NCI-H2227 (cell line): ENCODE measurements around the gene PLA2G2F.
"Not testable (repeated sequence)": the region's sequence is repeated elsewhere in the genome, so short reads cannot be mapped to it uniquely, and the experiment has no call there.

Source experiments
- DNase-seq: peaks from one replicate; lab custom pipeline; 2025; ENCODE audit not compliant: unreplicated experiment; lab: John Stamatoyannopoulos, UW

The PLA2G2F gene

DNA sequence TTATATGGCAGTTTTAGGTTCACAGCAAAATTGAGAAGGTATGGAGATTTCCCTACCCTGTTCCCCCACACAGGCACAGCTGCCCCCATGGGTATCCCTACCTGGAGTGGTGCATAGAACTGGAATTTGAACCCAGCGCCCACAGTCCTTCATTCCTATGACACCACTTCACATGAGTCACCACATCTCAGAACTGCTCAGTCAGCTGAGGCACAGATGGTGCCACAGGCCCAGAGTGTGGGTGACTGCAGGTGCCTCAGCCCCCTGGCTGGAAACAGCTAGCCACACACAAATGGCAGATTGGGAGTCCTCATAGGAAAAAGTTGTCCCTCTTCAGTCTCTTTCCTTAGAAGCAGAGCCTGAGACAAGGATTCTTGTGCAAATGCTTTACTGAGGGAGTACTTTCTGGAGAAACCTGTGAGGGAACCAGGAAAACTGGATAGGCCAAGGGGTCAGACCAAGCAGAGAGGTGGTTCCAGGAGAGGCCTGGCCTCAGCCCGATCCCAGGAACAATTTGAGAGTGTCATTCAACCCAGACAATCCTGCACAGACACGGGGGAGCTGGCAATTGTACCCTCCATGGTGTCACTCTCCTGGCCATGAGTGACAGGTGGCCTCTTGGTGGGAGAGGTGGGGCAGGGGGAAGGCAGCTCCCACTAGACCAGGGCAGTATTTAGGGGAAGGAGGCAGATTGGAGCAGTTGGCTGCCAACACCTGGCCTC is 26.7 kb upstream of the PLA2G2F start:
- no peak for DNase-seq

DNA sequence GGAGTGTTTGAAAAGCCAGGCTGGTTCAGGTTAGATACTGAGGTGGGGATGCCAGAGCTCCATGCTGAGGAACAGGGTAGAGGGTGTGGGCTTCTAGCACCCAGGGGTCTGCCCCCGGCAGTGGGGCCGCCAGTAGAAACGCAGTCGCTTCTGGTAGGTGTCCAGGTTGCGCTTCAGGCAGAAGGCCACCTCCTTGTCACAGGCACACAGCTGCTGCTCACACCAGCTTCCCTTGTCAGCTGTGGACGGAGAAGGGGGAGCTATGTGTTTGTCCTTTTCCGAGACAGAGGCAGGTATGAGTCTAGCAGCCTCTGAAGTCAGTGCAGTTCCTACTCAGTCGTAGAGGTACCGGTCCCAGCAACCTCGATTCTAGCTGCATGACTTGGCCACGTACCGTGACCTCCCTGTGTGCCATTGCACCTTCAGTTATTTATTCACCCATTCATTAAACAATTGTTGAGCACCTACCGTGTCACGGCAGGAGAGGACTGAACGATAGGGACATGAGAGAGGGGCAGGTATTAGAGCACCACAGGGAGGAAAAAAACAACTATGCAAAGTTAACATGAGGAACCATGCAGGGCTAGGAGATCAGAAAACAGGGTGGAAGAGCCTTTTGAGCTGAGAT is 25.0 kb upstream of the PLA2G2F start:
- DNase-seq = no peak

DNA sequence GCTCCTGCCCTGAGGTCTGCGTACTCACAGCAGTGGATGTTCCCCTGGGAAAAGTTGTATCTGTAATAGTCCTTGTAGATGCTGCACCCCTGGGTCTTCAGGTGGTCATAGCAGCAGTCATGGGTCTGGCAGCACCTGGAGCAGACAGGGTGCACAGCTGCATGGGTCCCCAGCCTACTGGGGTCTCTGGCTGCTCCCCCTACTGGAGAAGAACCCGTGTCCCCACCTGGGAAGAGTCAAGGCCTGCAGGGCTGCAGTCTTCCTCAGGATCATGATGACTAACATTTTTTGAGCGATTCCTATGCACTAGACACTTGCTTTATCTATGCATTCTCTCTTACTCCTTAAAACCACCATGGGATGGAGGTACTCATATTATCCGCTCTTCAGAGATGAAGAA is 23.6 kb upstream of the PLA2G2F start:
- DNase-seq = no peak

DNA sequence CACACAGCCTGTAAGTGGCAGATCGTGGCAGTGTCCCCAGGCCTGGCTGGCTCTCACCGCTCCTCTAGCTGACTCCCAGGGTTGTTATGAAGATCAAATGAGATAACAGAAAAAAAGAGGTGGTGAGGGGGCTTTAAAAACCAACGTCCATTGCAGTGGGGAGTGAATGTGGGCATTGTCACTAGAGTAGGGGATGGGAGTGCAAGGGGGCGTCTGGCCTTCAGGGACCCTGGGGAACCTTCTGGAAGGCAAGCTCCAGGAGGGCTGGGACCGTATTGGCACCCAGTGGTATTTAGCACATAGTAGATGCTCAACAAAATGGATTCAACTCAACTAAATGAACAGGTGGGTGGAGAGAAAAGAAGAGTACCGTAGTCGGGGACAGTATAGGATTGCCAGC is 23.2 kb upstream of the PLA2G2F start:
- DNase-seq = no peak

DNA sequence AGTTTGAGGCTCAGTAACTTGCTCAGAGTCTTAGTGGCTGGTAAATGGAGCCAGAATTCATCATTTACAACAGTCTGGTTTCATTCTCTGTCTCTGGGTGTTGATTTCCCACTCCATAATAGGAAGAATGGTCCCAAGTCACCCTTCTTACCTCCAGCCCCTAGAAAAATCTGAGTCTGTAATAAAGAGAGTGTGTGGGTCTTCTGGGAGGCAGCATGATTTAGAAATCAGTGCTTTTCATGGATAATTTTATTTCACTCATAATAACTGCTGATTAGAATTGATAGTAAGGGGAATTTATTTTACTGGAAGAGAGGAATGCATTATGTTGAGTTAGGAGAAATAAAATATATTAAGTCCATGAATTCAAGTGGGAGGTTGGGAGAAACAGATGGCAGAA is 21.9 kb upstream of the PLA2G2F start:
- DNase-seq = no peak

DNA sequence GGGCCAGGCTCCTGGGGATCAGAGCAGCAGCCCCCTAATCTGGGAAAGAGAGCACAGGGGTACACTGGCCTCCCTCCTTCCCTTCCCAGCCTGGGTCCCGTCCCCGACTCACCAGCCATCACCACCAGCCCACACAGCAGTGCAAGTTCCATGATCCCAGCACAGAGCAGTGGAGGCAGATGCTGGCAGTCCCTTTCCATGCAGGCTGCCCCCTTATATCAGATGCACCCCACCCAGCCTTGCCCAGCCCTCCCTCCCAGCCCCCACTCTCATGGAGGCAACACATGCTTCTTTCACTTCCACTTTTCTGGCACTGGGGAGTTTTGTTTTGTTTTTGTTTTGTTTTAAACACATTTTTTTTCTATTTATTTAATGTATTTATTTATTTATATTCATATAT is 19.8 kb upstream of the PLA2G2F start, which contains the start of gene PLA2G2D:
TSS of gene PLA2G2D (minus strand) at position 190 of the 400 bp plus-strand sequence. CDS start at position 152, 38 bp downstream.
- DNase-seq = no peak

DNA sequence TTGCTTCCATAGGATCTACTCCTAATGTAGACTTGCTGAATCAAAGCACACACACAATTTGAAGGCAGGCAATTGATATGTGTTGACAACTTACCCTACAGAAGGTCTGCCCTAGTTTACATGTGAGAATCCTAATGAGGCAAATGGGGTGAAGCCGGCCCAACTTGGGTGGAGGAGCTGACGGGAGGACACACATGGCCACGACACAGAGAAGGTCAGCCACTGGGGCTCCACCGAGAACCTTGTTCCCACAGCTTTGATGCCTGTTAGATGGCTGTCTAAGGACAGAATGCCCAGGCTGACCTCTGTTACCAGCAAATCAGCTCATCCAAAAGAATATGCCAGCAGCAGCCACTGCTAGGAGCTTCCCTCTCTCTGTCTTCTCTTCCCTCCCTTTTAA is 18.3 kb upstream of the PLA2G2F start:
- no peak for DNase-seq

DNA sequence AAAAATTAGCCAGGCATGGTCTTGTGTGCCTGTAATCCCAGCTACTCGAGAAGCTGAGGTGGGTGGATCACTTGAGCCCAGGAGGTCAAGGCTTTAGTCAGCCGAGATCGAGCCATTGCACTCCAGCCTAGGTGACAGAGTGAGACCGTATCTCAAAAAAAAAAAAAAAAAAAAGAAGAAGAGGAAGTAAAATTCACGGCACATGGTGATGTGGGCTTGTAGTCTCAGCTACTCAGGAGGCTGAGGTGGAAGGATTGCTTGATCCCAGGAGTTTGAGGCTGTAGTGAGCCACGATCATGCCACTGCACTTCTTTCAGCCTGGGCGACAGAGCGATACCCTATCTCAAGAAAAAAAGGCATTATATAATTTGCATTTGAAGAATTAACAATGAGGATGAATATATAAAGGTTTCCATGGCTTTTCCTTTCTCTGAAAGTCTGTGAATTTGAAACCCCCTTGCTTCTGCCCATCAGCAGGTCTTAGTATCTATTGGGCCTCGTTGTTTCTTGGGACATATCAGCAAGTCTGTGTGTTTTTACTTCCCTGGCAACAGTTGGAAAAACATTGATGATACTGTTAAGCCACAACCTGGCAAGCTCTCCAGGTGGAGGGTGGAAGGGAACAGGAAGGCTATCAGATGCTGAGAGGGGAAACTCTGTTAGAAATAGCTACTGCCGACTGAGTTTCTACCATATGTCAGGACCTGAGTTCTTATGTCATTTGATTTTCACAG is 15.2 kb upstream of the PLA2G2F start:
- DNase-seq = no peak

DNA sequence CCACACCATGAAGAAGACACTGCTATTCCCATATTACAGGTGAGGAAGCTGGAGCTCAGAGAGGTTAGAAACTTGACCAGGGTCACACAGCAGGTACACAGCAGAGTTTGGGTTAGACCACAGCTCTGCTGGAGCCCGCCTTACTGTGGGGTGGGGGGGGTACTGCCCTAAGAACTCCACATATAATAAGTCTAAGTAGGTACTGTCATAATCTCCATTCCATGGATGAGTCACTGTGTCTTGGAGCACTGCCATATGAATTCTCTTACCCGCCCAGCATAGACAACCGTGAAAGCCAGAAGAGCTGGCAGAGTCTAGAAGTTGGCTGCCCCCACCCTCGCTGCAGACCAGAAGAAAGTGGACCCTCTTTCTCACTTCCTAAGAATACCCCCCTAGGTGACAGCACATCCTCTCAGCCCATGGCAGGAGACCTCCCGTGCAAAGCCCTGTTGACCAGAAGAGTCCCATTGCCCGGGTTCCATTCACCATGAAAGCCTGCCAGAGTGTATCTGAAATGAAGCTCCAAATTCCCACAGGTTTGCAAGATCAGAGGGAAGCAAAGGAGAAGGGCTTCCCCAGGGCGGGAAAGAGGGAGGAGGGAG is 14.6 kb upstream of the PLA2G2F start:
- DNase-seq = no peak

DNA sequence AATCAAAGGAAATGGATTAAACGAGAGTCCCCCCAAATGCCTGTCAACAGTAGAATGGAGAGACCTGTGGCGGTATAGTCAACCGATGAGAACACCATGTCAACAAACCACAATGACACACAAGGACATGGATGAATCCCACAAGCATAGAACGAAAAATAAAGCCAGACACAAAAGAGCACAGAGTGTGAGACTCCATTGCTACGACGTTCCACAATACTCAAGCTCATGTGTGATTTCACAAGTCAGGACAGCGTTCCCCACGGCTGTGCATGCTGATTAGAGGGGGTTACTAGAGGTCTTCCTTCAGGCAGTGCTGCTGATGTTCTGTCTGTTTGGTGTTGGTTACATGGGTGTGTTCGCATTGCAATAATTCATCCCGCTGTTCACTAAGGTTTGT is 14.0 kb upstream of the PLA2G2F start:
- DNase-seq = no peak

DNA sequence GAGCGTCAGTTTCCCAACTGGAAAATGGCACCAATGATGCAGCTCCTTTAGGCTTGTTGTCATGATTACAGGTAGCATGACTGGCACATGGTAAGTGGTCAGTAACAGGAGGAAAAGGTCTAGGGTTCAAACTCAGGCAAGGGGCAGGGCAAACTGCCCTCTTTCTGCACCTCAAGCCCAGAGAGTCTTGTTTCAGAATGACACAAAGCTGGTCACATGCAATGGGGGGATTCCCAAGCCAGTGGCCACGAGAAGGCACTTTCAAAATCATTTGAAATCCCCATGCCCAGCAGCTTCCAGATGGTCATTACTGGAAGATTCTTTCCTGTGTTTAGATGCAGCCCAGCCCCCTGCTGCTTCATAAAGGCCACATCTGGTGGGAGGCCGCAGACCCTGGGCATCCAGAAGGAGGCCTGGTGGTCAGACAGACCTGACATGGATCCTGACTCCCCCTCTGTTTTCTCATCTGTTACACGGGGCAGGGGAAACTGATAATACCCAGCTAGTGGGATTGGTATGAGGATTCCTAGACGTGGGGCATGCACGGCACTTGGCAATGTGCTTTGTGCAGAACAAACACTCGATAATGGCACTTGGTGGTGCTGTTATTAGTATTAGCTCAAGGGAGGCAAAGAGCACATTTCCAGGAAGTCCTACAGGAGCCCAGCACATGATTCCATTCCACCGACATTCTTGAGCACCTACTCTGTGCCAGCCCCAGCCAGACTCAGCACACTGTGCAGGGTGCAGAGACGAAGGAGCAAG is 12.9 kb upstream of the PLA2G2F start:
- no peak for DNase-seq

DNA sequence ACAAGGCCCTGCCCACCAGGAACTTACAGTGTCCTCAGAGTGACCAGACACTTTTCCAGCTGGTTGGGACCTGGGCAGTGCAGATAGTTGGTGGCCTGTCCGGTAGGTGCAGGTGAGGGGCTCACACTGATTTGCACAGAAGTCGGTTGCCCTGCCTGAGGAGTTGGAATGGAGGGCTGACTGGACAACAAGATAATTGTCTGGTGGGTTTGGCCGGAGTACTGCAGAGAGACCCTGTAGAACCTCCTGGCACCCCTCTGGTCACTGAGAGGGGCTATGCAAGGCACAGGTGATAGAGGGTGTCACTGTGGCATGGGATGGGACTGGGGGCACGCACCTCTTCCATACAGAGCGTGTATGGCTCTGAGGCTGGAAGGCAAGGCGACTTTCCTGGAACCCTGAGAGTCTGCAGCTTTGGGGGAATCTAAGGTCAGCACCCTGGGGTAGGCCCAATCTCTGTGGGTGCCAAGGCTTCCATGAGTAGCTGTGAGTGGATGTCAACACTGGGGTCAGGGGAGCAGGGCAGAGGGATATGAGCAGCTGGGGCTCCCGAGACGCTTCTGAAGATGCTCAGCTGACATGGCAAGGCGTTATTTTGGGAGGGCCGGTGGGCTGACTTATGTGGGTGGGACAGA is 12.2 kb upstream of the PLA2G2F start:
- DNase-seq = no peak

DNA sequence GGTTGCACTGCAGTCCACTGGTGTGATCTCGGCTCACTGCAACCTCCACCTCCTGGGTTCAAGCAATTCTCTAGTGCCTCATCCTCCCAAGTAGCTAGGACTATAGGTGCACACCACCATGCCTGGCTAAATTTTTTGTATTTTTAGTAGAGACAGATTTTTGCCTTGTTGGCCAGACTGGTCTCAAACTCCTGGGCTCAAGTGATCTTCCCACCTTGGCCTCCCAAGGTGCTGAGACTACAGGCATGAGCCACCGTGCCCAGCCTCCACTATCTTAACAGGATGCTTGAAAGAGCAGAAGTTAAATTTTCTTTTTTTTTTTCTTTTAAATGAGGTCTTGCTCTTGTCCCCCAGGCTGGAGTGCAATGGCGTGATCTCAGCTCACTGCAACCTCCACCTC is 8.6 kb upstream of the PLA2G2F start:
- not testable (repeated sequence) for DNase-seq

DNA sequence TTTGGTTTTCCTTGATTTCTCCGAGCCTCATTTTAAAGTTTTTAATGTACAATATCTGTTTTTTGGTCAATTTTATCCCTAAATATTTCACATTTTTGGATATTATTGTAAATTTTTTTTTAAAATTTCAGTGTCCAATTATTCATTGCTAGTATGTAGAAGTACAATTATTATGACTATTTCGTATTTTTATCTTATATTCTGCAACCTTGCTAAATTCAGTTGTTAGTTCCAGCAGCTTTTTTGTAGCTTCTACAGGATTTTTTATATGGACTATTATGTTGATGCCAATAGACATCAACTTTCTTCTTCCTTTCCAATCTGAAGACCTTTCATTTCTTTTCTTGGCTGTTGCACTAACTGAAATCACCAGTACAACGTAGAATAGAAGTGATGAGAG is 4.1 kb upstream of the PLA2G2F start:
- DNase-seq = no peak

DNA sequence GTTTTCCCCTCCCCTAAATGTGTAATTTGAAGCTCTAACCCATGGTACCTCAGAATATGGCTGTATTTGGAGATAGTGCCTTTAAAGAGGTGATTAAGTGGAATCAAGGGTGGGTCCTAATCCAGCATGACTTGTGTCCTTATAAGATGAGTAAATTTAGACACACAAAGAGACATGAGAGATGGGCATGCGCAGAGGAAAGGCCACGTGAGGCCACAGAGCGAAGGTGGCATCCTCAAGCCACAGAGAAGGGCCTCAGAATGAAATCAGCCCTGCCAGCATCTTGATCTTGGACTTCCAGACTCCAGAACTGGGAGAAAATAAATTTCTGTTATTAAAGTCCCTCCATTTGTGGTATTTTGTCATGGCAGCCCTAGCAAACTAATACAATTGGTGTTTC is 2.9 kb upstream of the PLA2G2F start:
- no peak for DNase-seq

DNA sequence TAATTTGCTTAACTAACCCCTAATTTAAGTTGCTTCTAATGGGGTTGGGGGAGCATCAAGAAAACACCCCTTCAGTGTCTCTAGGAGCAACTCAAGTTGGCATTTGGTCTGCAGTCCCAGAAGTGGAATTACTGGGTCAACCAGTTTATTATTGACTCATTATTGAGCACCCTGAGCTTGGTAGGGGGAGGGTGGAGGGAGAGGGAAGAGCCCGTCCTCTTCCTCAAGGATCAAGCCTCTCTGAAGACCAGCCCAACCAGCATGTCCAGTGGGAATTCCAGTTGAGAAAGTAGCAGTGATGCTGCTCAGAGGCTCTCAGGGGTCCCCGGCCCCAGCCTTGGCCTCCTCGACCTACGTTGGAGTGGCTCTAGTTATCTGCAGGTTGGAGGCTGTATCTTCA is 2.1 kb upstream of the PLA2G2F start:
- DNase-seq = no peak

DNA sequence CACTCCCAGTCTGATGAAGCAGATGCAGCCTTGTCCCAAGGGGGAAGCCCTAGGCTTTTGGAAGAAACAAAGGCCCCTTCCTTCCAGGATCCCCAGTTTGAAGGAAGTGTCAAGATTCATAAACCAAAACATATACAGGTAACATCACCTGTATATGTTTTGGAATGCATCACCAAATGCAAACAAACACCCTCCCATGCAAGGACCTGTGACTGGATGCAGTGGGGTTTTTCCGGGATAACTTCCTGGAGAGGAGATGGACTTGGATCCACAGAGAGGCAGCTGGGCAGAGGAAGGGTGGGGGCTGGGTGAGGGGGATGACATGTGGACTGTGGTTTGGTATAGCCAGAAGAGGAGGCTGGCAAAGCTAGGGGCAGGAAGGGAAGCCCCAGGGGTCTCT is 1.5 kb upstream of the PLA2G2F start:
- DNase-seq = no peak

DNA sequence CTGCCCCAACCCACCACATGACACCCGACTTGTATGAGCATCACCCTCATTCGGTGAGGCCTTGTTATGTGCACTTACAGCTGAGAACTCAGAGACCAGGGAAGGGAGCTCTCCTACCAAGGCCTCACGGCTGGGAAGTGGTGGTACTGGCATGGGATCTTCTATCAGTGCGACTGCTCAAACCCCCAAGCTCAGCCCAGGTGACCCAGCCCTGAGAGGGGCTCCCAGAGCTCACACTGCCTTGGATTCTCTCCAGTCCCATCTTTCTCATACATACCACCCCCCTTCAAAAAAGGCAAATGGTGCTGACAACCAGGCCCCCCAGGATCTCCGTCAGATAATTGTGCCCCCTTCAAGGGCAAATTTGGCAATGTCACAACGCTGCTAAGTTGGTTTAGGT is 777 bp upstream of the PLA2G2F start:
- DNase-seq = no peak

DNA sequence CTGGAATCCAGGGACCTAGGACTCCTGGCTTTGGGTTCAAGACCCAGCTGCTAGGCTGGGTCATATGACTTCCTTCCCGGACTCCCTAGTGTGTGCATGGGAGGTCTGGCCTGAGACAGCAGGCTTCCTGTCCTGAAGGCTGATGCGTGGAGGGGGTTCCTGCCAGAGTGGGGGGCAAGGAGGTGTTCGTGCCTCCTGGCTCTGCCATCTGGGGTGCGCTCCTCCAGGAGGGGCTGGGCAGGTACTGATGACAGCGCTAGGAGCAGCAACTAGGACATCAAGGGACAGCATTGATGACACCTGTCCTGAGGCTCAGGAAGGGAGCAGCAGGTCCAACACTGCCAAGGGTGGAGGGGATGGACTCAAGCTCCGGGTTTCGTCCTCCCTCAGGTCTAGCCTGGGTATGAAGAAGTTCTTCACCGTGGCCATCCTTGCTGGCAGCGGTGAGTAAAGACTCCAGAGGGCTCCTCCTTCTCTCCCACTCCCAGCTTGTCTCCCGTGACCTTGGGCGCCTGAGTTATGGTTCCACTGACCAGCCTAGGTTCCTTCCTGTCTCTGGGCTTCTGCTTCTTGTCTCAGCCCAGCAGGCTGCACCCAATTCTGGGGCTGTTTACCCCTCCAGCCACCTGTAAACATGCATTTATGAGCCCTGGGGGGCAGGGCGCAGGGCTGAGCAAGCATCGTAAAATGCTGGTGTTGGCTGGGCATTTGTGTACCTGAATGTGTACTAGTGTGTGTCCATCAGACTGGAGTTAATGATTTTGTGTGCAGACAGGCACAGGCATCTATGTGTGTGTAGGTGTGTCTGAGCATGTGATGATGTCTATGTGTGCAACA is 871 bp downstream of the PLA2G2F start:
- DNase-seq = no peak

DNA sequence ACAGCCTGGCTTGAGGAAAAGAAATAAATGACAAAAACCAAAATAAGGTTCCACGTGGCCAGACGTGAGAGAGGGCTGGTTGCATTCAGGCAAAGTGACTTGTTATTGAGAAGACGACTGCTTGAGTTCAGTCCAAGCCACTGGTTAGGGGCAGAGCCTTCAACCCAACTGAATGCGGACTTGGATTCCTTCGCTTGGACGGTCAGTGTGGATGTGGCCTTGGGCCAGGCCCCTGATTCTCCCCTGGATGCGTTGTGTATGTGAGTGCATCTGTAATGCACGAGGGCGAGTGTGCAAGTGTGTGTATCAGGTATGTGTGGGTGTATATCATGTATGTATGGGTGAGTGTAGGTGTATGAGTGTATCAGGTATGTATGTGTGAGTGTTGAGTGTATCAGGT is 1.9 kb downstream of the PLA2G2F start:
- DNase-seq = no peak
